HEK293 (cell line): ENCODE results near the gene UGT1A4.

Source experiments
- CTCF ChIA-PET: fragments of 350-600 bp; formaldehyde crosslinking; extraction: SDS; loops from one replicate; lab custom pipeline; 2021; ENCODE audit warnings: antibody characterized with exemption; lab: Yijun Ruan, JAX
- POLR2A ChIA-PET: fragments of 300-600 bp; formaldehyde crosslinking; extraction: SDS; loops from one replicate; lab custom pipeline; 2020; ENCODE audit warnings: antibody characterized with exemption, inconsistent platforms; lab: Yijun Ruan, JAX
- H3K27ac ChIP-seq: fragments of 200-500 bp; sonication (Bioruptor generic); 2 replicates; pipeline ENCODE4 v1.5.1; 2014; ENCODE audit warnings: low read depth, low read length, control low read depth, inconsistent platforms; ENCODE audit errors: extremely low read depth
- H3K36me3 ChIP-seq, 2 experiments: fragments of 200-500 bp in 1 of 2; sonication (Bioruptor generic) in 1 of 2; 1 replicate in 1 of 2; 2 replicates in 1 of 2; pipeline ENCODE4 v1.5.1; 2014 to 2017; ENCODE audit warnings: inconsistent platforms in 2 of 2, low read length in 2 of 2; ENCODE audit not compliant: control insufficient read depth in 2 of 2, insufficient read depth in 1 of 2
- H3K4me1 ChIP-seq: fragments of 200-500 bp; sonication (Bioruptor generic); 2 replicates; pipeline ENCODE4 v1.5.1; 2014; ENCODE audit warnings: mild to moderate bottlenecking, low read length, inconsistent platforms; ENCODE audit not compliant: control insufficient read depth, insufficient read depth
- H3K4me3 ChIP-seq: 2 replicates; pipeline ENCODE4 v1.5.1; 2011; ENCODE audit warnings: low read depth, mild to moderate bottlenecking, control low read depth, low read length, moderate library complexity
- H3K9me3 ChIP-seq: fragments of 200-500 bp; sonication (Bioruptor generic); 2 replicates; pipeline ENCODE4 v1.5.1; 2014; ENCODE audit warnings: low read depth, low read length, inconsistent platforms; ENCODE audit not compliant: control insufficient read depth, insufficient read depth
- BCL11B ChIP-seq: fragments of 450-650 bp; formaldehyde crosslinking; IDR thresholded peaks from 2 replicates; pipeline ENCODE4 v1.5.1; 2016; ENCODE audit warnings: low read depth, missing biosample characterization, missing genetic modification characterization
- HIC1 ChIP-seq: fragments of 450-650 bp; formaldehyde crosslinking; IDR thresholded peaks from 2 replicates; pipeline ENCODE4 v1.5.1; 2016; ENCODE audit warnings: missing biosample characterization, missing genetic modification characterization
- IKZF3 ChIP-seq: fragments of 450-650 bp; IDR thresholded peaks from 2 replicates; pipeline ENCODE4 v1.5.0; 2018; ENCODE audit warnings: missing biosample characterization, mild to moderate bottlenecking, missing genetic modification characterization, moderate library complexity
- MZF1 ChIP-seq: fragments of 450-650 bp; formaldehyde crosslinking; IDR thresholded peaks from 2 replicates; pipeline ENCODE4 v1.5.1; 2017; ENCODE audit warnings: missing biosample characterization, missing genetic modification characterization, borderline replicate concordance
- OSR2 ChIP-seq: fragments of 450-650 bp; formaldehyde crosslinking; IDR thresholded peaks from 2 replicates; pipeline ENCODE4 v1.5.1; 2016; ENCODE audit warnings: missing biosample characterization, missing genetic modification characterization
- PRDM2 ChIP-seq: fragments of 450-650 bp; formaldehyde crosslinking; IDR thresholded peaks from 2 replicates; pipeline ENCODE4 v1.5.1; 2016; ENCODE audit warnings: missing biosample characterization, missing genetic modification characterization, borderline replicate concordance
- ZBTB20 ChIP-seq: fragments of 450-650 bp; formaldehyde crosslinking; IDR thresholded peaks from 2 replicates; pipeline ENCODE4 v1.5.1; 2016; ENCODE audit warnings: missing biosample characterization, missing genetic modification characterization
- ZNF146 ChIP-seq: fragments of 450-650 bp; formaldehyde crosslinking; IDR thresholded peaks from 2 replicates; pipeline ENCODE4 v1.5.1; 2016; ENCODE audit warnings: missing biosample characterization, missing genetic modification characterization
- ZNF174 ChIP-seq: fragments of 450-650 bp; formaldehyde crosslinking; IDR thresholded peaks from 2 replicates; pipeline ENCODE4 v1.5.0; 2017; ENCODE audit warnings: missing biosample characterization, mild to moderate bottlenecking, missing genetic modification characterization
- ZNF175 ChIP-seq: fragments of 450-650 bp; formaldehyde crosslinking; IDR thresholded peaks from 2 replicates; pipeline ENCODE4 v1.5.1; 2016; ENCODE audit warnings: missing biosample characterization, missing genetic modification characterization
- ZNF214 ChIP-seq: fragments of 450-650 bp; formaldehyde crosslinking; IDR thresholded peaks from 2 replicates; pipeline ENCODE4 v1.5.1; 2017; ENCODE audit warnings: missing biosample characterization, mild to moderate bottlenecking, missing genetic modification characterization, borderline replicate concordance
- ZNF350 ChIP-seq: fragments of 450-650 bp; formaldehyde crosslinking; IDR thresholded peaks from 2 replicates; pipeline ENCODE4 v1.5.0; 2017; ENCODE audit warnings: missing biosample characterization, mild to moderate bottlenecking, missing genetic modification characterization
- ZNF416 ChIP-seq: fragments of 450-650 bp; formaldehyde crosslinking; IDR thresholded peaks from 2 replicates; pipeline ENCODE4 v1.5.1; 2016; ENCODE audit warnings: missing biosample characterization, missing genetic modification characterization
- ZNF514 ChIP-seq: fragments of 450-650 bp; formaldehyde crosslinking; IDR thresholded peaks from 2 replicates; pipeline ENCODE4 v1.5.1; 2016; ENCODE audit warnings: missing biosample characterization, missing genetic modification characterization
- ZNF521 ChIP-seq: fragments of 450-650 bp; formaldehyde crosslinking; IDR thresholded peaks from 2 replicates; pipeline ENCODE4 v1.5.1; 2017; ENCODE audit warnings: missing biosample characterization, mild to moderate bottlenecking, missing genetic modification characterization
- ZNF701 ChIP-seq: fragments of 450-650 bp; formaldehyde crosslinking; IDR thresholded peaks from 2 replicates; pipeline ENCODE4 v1.5.1; 2016; ENCODE audit warnings: missing biosample characterization, missing genetic modification characterization
- TF ChIP-seq, protein P1 (sequence below): fragments of 450-650 bp; formaldehyde crosslinking; IDR thresholded peaks from 2 replicates; pipeline ENCODE4 v1.5.1; 2017; ENCODE audit warnings: missing biosample characterization, missing genetic modification characterization
- TF ChIP-seq, protein P2 (sequence below): fragments of 450-650 bp; formaldehyde crosslinking; IDR thresholded peaks from 2 replicates; pipeline ENCODE4 v1.5.1; 2016; ENCODE audit warnings: missing biosample characterization, missing genetic modification characterization

Gene UGT1A4

GRCh38 chr2:233706720-233707119 is 11.8 kb upstream of the UGT1A4 start:
- H3K4me3 ChIP-seq: no peak overlapping the region
- ChIA-PET CTCF (interaction anchor here (0.6 to 0.7 kb wide), 2 partner anchors 231 to 432 kb away, joined by 3 to 4 read pairs; no protein-coding TSS in a partner anchor), POLR2A (no interaction called here)
- no peaks in the 10 kb centered on the region for H3K9me3 ChIP-seq
- no peak for TF ChIP-seq ZNF146 (tag by site-specific recombination)
- no peak for TF ChIP-seq ZNF174
- TF ChIP-seq IKZF3: no peak
- TF ChIP-seq HIC1 (tag by site-specific recombination): no peak
- TF ChIP-seq ZNF521 (tag by site-specific recombination): no peak
- no peak for TF ChIP-seq ZNF175 (tag by site-specific recombination)
- no peak for TF ChIP-seq ZNF350
- TF ChIP-seq ZBTB20 (tag by site-specific recombination): no peak
- TF ChIP-seq ZNF416 (tag by site-specific recombination): no peak
- TF ChIP-seq, protein P1, sequence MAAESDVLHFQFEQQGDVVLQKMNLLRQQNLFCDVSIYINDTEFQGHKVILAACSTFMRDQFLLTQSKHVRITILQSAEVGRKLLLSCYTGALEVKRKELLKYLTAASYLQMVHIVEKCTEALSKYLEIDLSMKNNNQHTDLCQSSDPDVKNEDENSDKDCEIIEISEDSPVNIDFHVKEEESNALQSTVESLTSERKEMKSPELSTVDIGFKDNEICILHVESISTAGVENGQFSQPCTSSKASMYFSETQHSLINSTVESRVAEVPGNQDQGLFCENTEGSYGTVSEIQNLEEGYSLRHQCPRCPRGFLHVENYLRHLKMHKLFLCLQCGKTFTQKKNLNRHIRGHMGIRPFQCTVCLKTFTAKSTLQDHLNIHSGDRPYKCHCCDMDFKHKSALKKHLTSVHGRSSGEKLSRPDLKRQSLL: no peak
- TF ChIP-seq ZNF701 (tag by site-specific recombination): no peak
- no peak for TF ChIP-seq BCL11B (tag by site-specific recombination)
- TF ChIP-seq PRDM2: no peak
- no peak for TF ChIP-seq ZNF214 (tag by site-specific recombination)
- no peak for TF ChIP-seq MZF1 (tag by site-specific recombination)
- TF ChIP-seq OSR2 (tag by site-specific recombination): no peak
- TF ChIP-seq, protein P2, sequence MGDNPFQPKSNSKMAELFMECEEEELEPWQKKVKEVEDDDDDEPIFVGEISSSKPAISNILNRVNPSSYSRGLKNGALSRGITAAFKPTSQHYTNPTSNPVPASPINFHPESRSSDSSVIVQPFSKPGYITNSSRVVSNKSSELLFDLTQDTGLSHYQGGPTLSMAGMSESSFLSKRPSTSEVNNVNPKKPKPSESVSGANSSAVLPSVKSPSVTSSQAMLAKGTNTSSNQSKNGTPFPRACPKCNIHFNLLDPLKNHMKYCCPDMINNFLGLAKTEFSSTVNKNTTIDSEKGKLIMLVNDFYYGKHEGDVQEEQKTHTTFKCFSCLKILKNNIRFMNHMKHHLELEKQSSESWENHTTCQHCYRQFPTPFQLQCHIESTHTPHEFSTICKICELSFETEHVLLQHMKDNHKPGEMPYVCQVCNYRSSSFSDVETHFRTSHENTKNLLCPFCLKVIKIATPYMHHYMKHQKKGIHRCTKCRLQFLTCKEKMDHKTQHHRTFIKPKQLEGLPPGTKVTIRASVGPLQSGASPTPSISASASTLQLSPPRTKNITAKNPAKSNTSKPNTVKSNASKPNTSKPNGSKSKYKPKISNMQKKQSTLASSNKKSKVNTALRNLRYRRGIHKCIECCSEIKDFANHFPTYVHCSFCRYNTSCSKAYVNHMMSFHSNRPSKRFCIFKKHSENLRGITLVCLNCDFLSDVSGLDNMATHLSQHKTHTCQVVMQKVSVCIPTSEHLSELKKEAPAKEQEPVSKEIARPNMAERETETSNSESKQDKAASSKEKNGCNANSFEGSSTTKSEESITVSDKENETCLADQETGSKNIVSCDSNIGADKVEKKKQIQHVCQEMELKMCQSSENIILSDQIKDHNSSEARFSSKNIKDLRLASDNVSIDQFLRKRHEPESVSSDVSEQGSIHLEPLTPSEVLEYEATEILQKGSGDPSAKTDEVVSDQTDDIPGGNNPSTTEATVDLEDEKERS (tag by site-specific recombination): no peak
- no peak for TF ChIP-seq ZNF514 (tag by site-specific recombination)
- TF ChIP-seq, all 188 proteins: peak for 0
- Histone ChIP-seq H3K4me1 (no peaks in the 10 kb centered on the region), H3K36me3 (no peaks in the 10 kb centered on the region), H3K27ac (no peak overlapping the region)
